CD14-positive monocyte (primary cell): ENCODE results near the gene ABL2. TPM values are rescaled to one million over a fixed set of nuclear protein-coding genes. Genes with fewer than 3 reads are reported as not detected.

Source experiments
- DNase-seq, 3 donors: peaks; one replicate each; pipeline ENCODE4 v3.0.0-alpha.2; 2011 to 2022
- H2AFZ ChIP-seq: 2 replicates; pipeline ENCODE4 v1.6.0; 2012; ENCODE audit warnings: mild to moderate bottlenecking, low read depth, low read length, inconsistent platforms; ENCODE audit not compliant: insufficient read depth, poor library complexity, severe bottlenecking
- H3K27ac ChIP-seq, 2 donors: 1 replicate in 1 of 2; 2 replicates in 1 of 2; pipeline ENCODE4 v1.5.1; 2012 to 2013; ENCODE audit warnings: low read length in 2 of 2, control low read depth in 1 of 2, inconsistent platforms in 1 of 2, low read depth in 1 of 2, mild to moderate bottlenecking in 1 of 2
- H3K27me3 ChIP-seq, 2 donors: one replicate each; pipeline versions ENCODE4 v1.6.0 to v1.6.1; 2011 to 2013; ENCODE audit warnings: low read length in 2 of 2; ENCODE audit not compliant: control insufficient read depth in 2 of 2, insufficient read depth in 2 of 2
- H3K36me3 ChIP-seq, 2 donors: replicated peaks in 1 of 2; 1 replicate in 1 of 2; 2 replicates in 1 of 2; pipeline versions ENCODE4 v1.5.1 to v1.6.1; 2012 to 2013; ENCODE audit warnings: low read length in 2 of 2, control low read depth in 1 of 2, inconsistent platforms in 1 of 2, mild to moderate bottlenecking in 1 of 2; ENCODE audit not compliant: insufficient read depth in 2 of 2, control insufficient read depth in 1 of 2
- H3K4me1 ChIP-seq, 2 donors: 1 replicate in 1 of 2; 2 replicates in 1 of 2; pipeline versions ENCODE4 v1.5.1 to v1.6.1; 2012 to 2013; ENCODE audit warnings: low read length in 2 of 2, control low read depth in 1 of 2, inconsistent platforms in 1 of 2, mild to moderate bottlenecking in 1 of 2, moderate library complexity in 1 of 2; ENCODE audit not compliant: insufficient read depth in 2 of 2, control insufficient read depth in 1 of 2
- H3K4me2 ChIP-seq: replicated peaks from 2 replicates; pipeline ENCODE3; 2012; ENCODE audit warnings: low read length, moderate library complexity, mild to moderate bottlenecking; ENCODE audit not compliant: poor library complexity, severe bottlenecking; ENCODE audit errors: extremely low read depth
- H3K4me3 ChIP-seq, 3 experiments: fragments of 200-600 bp in 1 of 3; sonication (generic) in 1 of 3; replicated peaks in 1 of 3; 1 replicate in 2 of 3; 2 replicates in 1 of 3; pipeline ENCODE4 v1.5.1; 2011 to 2013; ENCODE audit warnings: low read length in 3 of 3, mild to moderate bottlenecking in 3 of 3, control low read depth in 2 of 3, low read depth in 2 of 3, inconsistent platforms in 1 of 3, moderate library complexity in 1 of 3
- H3K79me2 ChIP-seq: 2 replicates; pipeline ENCODE4 v1.6.0; 2012; ENCODE audit warnings: mild to moderate bottlenecking, control low read depth, inconsistent platforms, low read length, moderate library complexity; ENCODE audit not compliant: insufficient read depth
- H3K9ac ChIP-seq: 2 replicates; pipeline ENCODE4 v1.6.0; 2017; ENCODE audit warnings: low read length, mild to moderate bottlenecking; ENCODE audit not compliant: insufficient read depth, poor library complexity, severe bottlenecking
- H3K9me3 ChIP-seq, 2 donors: replicated peaks in 1 of 2; 1 replicate in 1 of 2; 2 replicates in 1 of 2; pipeline versions ENCODE4 v1.5.1 to v1.6.1; 2012 to 2013; ENCODE audit warnings: low read length in 2 of 2, control low read depth in 1 of 2; ENCODE audit not compliant: control insufficient read depth in 1 of 2, insufficient read depth in 1 of 2
- H4K20me1 ChIP-seq: 2 replicates; pipeline ENCODE4 v1.6.0; 2012; ENCODE audit warnings: mild to moderate bottlenecking, low read length, control low read depth, moderate library complexity; ENCODE audit not compliant: insufficient read depth
- H3K27ac Mint-ChIP-seq, 7 donors: one replicate each; pipeline ENCODE4 v1.8.0; 2020; ENCODE audit warnings: mild to moderate bottlenecking in 7 of 7, mixed read lengths in 7 of 7, moderate library complexity in 6 of 7, inconsistent platforms in 2 of 7
- H3K27me3 Mint-ChIP-seq, 3 donors: one replicate each; pipeline ENCODE4 v1.8.0; 2021 to 2022; ENCODE audit warnings: low read depth in 3 of 3, mild to moderate bottlenecking in 3 of 3, mixed read lengths in 3 of 3, moderate library complexity in 3 of 3, inconsistent platforms in 1 of 3
- H3K36me3 Mint-ChIP-seq, 2 donors: one replicate each; pipeline ENCODE4 v1.8.0; 2020; ENCODE audit warnings: mixed read lengths in 2 of 2, inconsistent platforms in 1 of 2, mild to moderate bottlenecking in 1 of 2
- H3K4me1 Mint-ChIP-seq: one replicate; pipeline ENCODE4 v1.8.0; 2020; ENCODE audit warnings: mild to moderate bottlenecking, mixed read lengths
- H3K4me3 Mint-ChIP-seq, 2 donors: one replicate each; pipeline ENCODE4 v1.8.0; 2020; ENCODE audit warnings: mild to moderate bottlenecking in 2 of 2, mixed read lengths in 2 of 2, moderate library complexity in 1 of 2
- H3K9me3 Mint-ChIP-seq, 7 donors: one replicate each; pipeline ENCODE4 v1.8.0; 2020 to 2022; ENCODE audit warnings: mixed read lengths in 7 of 7, mild to moderate bottlenecking in 6 of 7, moderate library complexity in 6 of 7, inconsistent platforms in 2 of 7
- WGBS: methylation state at CpG from one replicate; pipeline ENCODE4 v1.1.5; 2013; ENCODE audit warnings: missing lambda C conversion rate; ENCODE audit not compliant: insufficient coverage; 5-methylcytosine and 5-hydroxymethylcytosine counted together
- intact Hi-C, 2 donors: fragments of 100-400 bp; cut with micrococcal nuclease; formaldehyde crosslinking; loops; one replicate each; pipeline versions ENCODE4 v1.15.0 to v1.15.1; 2023
- polyA plus RNA-seq, 3 donors: library from polyadenylated mRNA; depleted of rRNA in 1 of 3; unstranded in 2 of 3; stranded (reverse) in 1 of 3; fragments of 300-500 nt in 2 of 3; fragments of >200 nt in 1 of 3; fragmentation: Illumina TruSeq in 2 of 3; gene quantifications; 1 replicate in 2 of 3; 2 replicates in 1 of 3; pipeline ENCODE4 v1.2.3, GENCODE V29; 2012 to 2021
- TF ChIP-seq, protein P1 (sequence below): fragments of 200-600 bp; IDR thresholded peaks from one replicate; pipeline ENCODE4 v1.8.0; 2022; ENCODE audit warnings: antibody characterized with exemption, mild to moderate bottlenecking

The ABL2 gene
- polyA plus RNA-seq, 3 donors, result 0.20 to 2.1 (median 1.4) TPM

DNA sequence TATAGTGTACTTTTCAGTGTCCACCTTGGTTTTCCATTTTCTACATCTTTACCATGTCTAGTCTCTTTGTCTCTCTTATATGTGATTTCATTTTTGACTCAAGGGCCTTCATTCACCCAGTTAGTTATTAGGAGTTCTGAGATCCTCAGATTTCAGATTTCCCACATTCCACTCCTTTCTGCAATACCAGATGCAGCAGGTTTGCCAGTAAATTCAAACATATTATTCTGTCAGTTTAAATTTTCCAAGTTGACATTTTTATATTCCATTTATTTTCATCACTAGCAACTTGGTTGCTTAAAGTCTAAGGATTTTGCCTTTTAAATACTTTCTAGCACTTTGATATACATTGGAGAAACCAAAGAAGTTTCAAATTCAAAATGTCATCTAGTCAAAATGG, 42.4 kb downstream of the ABL2 start:
- no peak overlapping the region for H3K4me3 Mint-ChIP-seq
- H3K27me3 ChIP-seq, result no peaks in the 10 kb centered on the region
- intact Hi-C loops, result no loop called here

DNA sequence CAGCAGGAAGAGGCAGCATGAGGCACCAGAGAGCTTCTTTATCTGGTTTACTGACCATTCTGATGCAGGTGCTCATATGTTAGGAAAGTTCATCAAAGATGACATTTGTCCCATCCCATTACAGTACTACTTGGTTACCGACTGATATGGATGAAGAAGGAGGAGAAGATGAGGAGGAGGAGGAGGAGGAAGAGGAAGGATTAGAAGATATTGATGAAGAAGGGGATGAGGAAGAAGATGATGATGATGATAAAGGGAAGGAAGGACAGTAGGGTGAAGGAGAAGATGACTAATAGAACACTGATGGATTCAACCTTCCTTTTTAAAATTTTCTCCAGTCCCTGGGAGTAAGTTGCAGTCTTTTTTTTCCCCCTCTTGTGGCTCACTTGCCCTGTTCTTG, 45.1 kb downstream of the ABL2 start:
- Histone ChIP-seq H3K27ac (no peak overlapping the region), H3K9me3 (no peaks in the 10 kb centered on the region), H3K79me2 (peaks cover 5% of the 10 kb centered on the region), H4K20me1 (no peaks in the 10 kb centered on the region), H3K4me1 (peaks cover 3 to 4% of the 10 kb centered on the region in 2 donors), H3K27me3 (no peaks in the 10 kb centered on the region), H3K36me3 (no peaks in the 10 kb centered on the region), H3K4me3 (no peak overlapping the region), H3K4me2 (no peak overlapping the region), H3K9ac (no peak overlapping the region), H2AFZ (no peak overlapping the region)
- Mint-ChIP-seq H3K4me1 (peaks cover 19% of the 10 kb centered on the region), H3K27ac (peak overlapping the region in 1 of 7 donors; percentile 59), H3K27me3 (no peaks in the 10 kb centered on the region), H3K9me3 (no peaks in the 10 kb centered on the region), H3K36me3 (peaks cover 0 to 10% of the 10 kb centered on the region in 2 donors), H3K4me3 (no peak overlapping the region)
- WGBS, result no CpG with 5 or more reads among the region's 1 CpG
- no peak for DNase-seq
- TF ChIP-seq, protein P1, sequence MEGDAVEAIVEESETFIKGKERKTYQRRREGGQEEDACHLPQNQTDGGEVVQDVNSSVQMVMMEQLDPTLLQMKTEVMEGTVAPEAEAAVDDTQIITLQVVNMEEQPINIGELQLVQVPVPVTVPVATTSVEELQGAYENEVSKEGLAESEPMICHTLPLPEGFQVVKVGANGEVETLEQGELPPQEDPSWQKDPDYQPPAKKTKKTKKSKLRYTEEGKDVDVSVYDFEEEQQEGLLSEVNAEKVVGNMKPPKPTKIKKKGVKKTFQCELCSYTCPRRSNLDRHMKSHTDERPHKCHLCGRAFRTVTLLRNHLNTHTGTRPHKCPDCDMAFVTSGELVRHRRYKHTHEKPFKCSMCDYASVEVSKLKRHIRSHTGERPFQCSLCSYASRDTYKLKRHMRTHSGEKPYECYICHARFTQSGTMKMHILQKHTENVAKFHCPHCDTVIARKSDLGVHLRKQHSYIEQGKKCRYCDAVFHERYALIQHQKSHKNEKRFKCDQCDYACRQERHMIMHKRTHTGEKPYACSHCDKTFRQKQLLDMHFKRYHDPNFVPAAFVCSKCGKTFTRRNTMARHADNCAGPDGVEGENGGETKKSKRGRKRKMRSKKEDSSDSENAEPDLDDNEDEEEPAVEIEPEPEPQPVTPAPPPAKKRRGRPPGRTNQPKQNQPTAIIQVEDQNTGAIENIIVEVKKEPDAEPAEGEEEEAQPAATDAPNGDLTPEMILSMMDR, result no peak
- intact Hi-C loops, result no loop called here

More for the DNA sequence above, 42.4 kb downstream of the ABL2 start:
- peaks cover 11 to 18% of the 10 kb centered on the region in 2 donors for H3K4me1 ChIP-seq
- H3K4me3 ChIP-seq, result no peak overlapping the region
- no peak overlapping the region for H3K9ac ChIP-seq
- no peak overlapping the region for H3K4me2 ChIP-seq
- H3K36me3 ChIP-seq, result no peaks in the 10 kb centered on the region
- Mint-ChIP-seq H3K4me1 (peaks cover 28% of the 10 kb centered on the region), H3K9me3 (no peaks in the 10 kb centered on the region), H3K36me3 (peaks cover 0 to 12% of the 10 kb centered on the region in 2 donors), H3K27me3 (no peaks in the 10 kb centered on the region), H3K27ac (no peak overlapping the region)
- no peaks in the 10 kb centered on the region for H4K20me1 ChIP-seq
- H3K79me2 ChIP-seq, result peaks cover 12% of the 10 kb centered on the region
- TF ChIP-seq, protein P1, result no peak
- no peak overlapping the region for H3K27ac ChIP-seq
- no peak for DNase-seq
- no peaks in the 10 kb centered on the region for H3K9me3 ChIP-seq
- H2AFZ ChIP-seq, result no peak overlapping the region
